OCI-LY7 (cell line): ENCODE measurements around the gene PDZD2. TPM values are rescaled to one million over a fixed set of nuclear protein-coding genes. Genes with fewer than 3 reads are reported as not detected.

ENCODE experiments used
- BruUV-seq: library from RNA; stranded (reverse); fragments of 400-500 nt; replicated peaks from 2 replicates; lab custom pipeline; 2021; lab: Mats Ljungman, UMichigan
- CTCF ChIA-PET: fragments of 300-600 bp; sonication (Branson Sonifier 250); formaldehyde crosslinking; loops from one replicate; lab custom pipeline; 2022; ENCODE audit warnings: antibody characterized with exemption; ENCODE audit not compliant: unreplicated experiment; lab: Charles Lee
- POLR2A ChIA-PET: fragments of 300-600 bp; sonication (Branson Sonifier 250); formaldehyde crosslinking; loops from one replicate; lab custom pipeline; 2022; ENCODE audit warnings: antibody characterized with exemption; lab: Charles Lee
- DNase-seq: peaks from one replicate; pipeline ENCODE4 v3.0.0-alpha.2; 2015; ENCODE audit warnings: low spot score
- H2AFZ ChIP-seq: fragments of 200-600 bp; sonication (generic), shearing (Covaris generic); 2 replicates; pipeline ENCODE4 v1.6.1; 2014; ENCODE audit warnings: mild to moderate bottlenecking, antibody characterized with exemption, low read length, moderate library complexity
- H3K27ac ChIP-seq: fragments of 200-600 bp; sonication (generic); 2 replicates; pipeline ENCODE4 v1.5.1; 2014; ENCODE audit warnings: mixed run types, low read depth, mild to moderate bottlenecking, moderate library complexity, low read length, inconsistent platforms; ENCODE audit not compliant: poor library complexity, severe bottlenecking
- H3K36me3 ChIP-seq: fragments of 200-600 bp; sonication (generic); 2 replicates; pipeline ENCODE4 v1.6.1; 2014; ENCODE audit warnings: mild to moderate bottlenecking, antibody characterized with exemption, low read length, moderate library complexity, mixed read lengths; ENCODE audit not compliant: insufficient read depth
- H3K4me1 ChIP-seq: fragments of 200-600 bp; sonication (generic); 2 replicates; pipeline ENCODE4 v1.5.1; 2014; ENCODE audit warnings: mild to moderate bottlenecking, low read length; ENCODE audit not compliant: insufficient read depth, poor library complexity, severe bottlenecking
- H3K4me2 ChIP-seq: fragments of 200-600 bp; sonication (generic); 2 replicates; pipeline ENCODE4 v1.6.1; 2014; ENCODE audit warnings: mild to moderate bottlenecking, low read length
- H3K4me3 ChIP-seq: fragments of 200-600 bp; sonication (generic); 2 replicates; pipeline ENCODE4 v1.5.1; 2014; ENCODE audit warnings: mild to moderate bottlenecking, low read depth, low read length; ENCODE audit not compliant: poor library complexity, severe bottlenecking
- H3K79me2 ChIP-seq: fragments of 200-600 bp; sonication (generic); 2 replicates; pipeline ENCODE4 v1.6.1; 2016; ENCODE audit warnings: low read depth, mild to moderate bottlenecking, low read length, moderate library complexity, mixed read lengths; ENCODE audit not compliant: insufficient read depth
- H3K9me2 ChIP-seq: fragments of 200-600 bp; sonication (generic); 2 replicates; pipeline ENCODE4 v1.6.1; 2016; ENCODE audit warnings: mild to moderate bottlenecking, low read length, mixed read lengths; ENCODE audit not compliant: insufficient read depth
- H3K9me3 ChIP-seq: fragments of 200-600 bp; sonication (generic); 2 replicates; pipeline ENCODE4 v1.6.1; 2014; ENCODE audit warnings: mild to moderate bottlenecking, mixed run types, low read length, mixed read lengths
- H4K20me1 ChIP-seq: fragments of 200-600 bp; sonication (generic); 2 replicates; pipeline ENCODE4 v1.6.1; 2014; ENCODE audit warnings: mild to moderate bottlenecking, antibody characterized with exemption, low read length, moderate library complexity, mixed read lengths; ENCODE audit not compliant: insufficient read depth
- EZH2phosphoT487 ChIP-seq: fragments of 200-600 bp; sonication (generic); IDR thresholded peaks from 2 replicates; pipeline ENCODE4 v1.6.1; 2018; ENCODE audit warnings: low read depth, borderline replicate concordance, mild to moderate bottlenecking, mixed run types, antibody characterized with exemption, low read length, moderate library complexity, mixed read lengths
- intact Hi-C: fragments of 100-400 bp; cut with micrococcal nuclease; formaldehyde crosslinking; loops from one replicate; pipeline ENCODE4 v1.10.0; 2022; ENCODE audit not compliant: unreplicated experiment
- total RNA-seq, 2 experiments: library from RNA; depleted of rRNA in 1 of 2; stranded (reverse); fragments of >200 nt in 1 of 2; shearing (Covaris generic) in 1 of 2; gene quantifications; 2 replicates each; pipeline ENCODE4 v1.2.3, GENCODE V29; 2014 to 2022
- TF ChIP-seq, protein P1 (sequence below): fragments of 200-600 bp; sonication (generic); conservative IDR thresholded peaks from 2 replicates; pipeline ENCODE4 v1.5.1; 2014; ENCODE audit warnings: mild to moderate bottlenecking, antibody characterized with exemption, low read length, moderate library complexity, mixed read lengths

PDZD2 gene
- total RNA-seq, 2 experiments from 2014 or later, result 8.6 to 10.6 TPM

- no peak for DNase-seq
- H3K27ac ChIP-seq, result no peak overlapping the region
- no peaks in the 10 kb centered on the region for H3K9me3 ChIP-seq
- H3K79me2 ChIP-seq, result no peaks in the 10 kb centered on the region
- H3K36me3 ChIP-seq, result no peaks in the 10 kb centered on the region
- no peaks in the 10 kb centered on the region for H3K4me1 ChIP-seq
- CTCF ChIA-PET, result no interaction called here
- H3K9me2 ChIP-seq, result no peaks in the 10 kb centered on the region
- TF ChIP-seq EZH2phosphoT487, result no peak
- TF ChIP-seq, protein P1, sequence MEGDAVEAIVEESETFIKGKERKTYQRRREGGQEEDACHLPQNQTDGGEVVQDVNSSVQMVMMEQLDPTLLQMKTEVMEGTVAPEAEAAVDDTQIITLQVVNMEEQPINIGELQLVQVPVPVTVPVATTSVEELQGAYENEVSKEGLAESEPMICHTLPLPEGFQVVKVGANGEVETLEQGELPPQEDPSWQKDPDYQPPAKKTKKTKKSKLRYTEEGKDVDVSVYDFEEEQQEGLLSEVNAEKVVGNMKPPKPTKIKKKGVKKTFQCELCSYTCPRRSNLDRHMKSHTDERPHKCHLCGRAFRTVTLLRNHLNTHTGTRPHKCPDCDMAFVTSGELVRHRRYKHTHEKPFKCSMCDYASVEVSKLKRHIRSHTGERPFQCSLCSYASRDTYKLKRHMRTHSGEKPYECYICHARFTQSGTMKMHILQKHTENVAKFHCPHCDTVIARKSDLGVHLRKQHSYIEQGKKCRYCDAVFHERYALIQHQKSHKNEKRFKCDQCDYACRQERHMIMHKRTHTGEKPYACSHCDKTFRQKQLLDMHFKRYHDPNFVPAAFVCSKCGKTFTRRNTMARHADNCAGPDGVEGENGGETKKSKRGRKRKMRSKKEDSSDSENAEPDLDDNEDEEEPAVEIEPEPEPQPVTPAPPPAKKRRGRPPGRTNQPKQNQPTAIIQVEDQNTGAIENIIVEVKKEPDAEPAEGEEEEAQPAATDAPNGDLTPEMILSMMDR, result peak; percentile 30; the same call in 1 of the 2 replicates
- no TSS peak for BruUV-seq
- no peak overlapping the region for H3K4me3 ChIP-seq
- POLR2A ChIA-PET, result no interaction called here
- H4K20me1 ChIP-seq, result no peaks in the 10 kb centered on the region
- H2AFZ ChIP-seq, result no peak overlapping the region; the same call in 1 of the 2 replicates
- intact Hi-C loops, result no loop called here
- no peak overlapping the region for H3K4me2 ChIP-seq
Observed at GRCh38 chr5:31844622-31845345, 205.9 kb downstream of the PDZD2 start.

- H3K4me2 ChIP-seq, result no peak overlapping the region
- H3K4me1 ChIP-seq, result no peaks in the 10 kb centered on the region
- H3K27ac ChIP-seq, result no peak overlapping the region
- H3K79me2 ChIP-seq, result no peaks in the 10 kb centered on the region
- CTCF ChIA-PET, result no interaction called here
- no peak for TF ChIP-seq EZH2phosphoT487
- TF ChIP-seq, protein P1, result no peak
- no peaks in the 10 kb centered on the region for H3K36me3 ChIP-seq
- H2AFZ ChIP-seq, result no peak overlapping the region; the same call in 1 of the 2 replicates
- H3K9me3 ChIP-seq, result no peaks in the 10 kb centered on the region
- no peak overlapping the region for H3K4me3 ChIP-seq
- no TSS peak for BruUV-seq
- DNase-seq, result no peak
- POLR2A ChIA-PET, result interaction anchor here (0.6 kb wide), 1 partner anchor 863 kb away, joined by 3 read pairs; no protein-coding TSS in a partner anchor
- no peaks in the 10 kb centered on the region for H4K20me1 ChIP-seq
- intact Hi-C loops, result no loop called here
- no peaks in the 10 kb centered on the region for H3K9me2 ChIP-seq
Observed at GRCh38 chr5:31845361-31845760, 206.4 kb downstream of the PDZD2 start.

DNA sequence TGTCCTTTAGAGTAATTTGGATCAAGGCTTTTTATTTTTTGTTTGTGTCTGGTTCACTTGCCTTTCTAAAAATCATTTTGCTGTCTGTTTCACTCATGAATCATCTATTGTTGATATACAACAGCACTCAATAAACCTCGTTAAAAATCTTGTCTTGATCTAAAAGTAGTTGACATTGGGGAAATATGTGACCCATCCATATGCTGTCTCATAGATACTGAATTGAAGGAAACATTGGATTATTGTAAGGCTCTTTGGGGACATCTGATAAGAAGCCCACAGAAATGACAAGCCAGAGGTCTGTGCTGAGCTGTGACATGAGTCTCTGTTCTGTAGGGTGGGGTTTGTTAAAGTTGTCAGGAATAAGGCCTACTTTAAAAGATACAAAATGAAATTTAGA, 208.0 kb downstream of the PDZD2 start:
- ChIA-PET POLR2A (no interaction called here), CTCF (no interaction called here)
- no peaks in the 10 kb centered on the region for H3K9me2 ChIP-seq
- H3K79me2 ChIP-seq, result no peaks in the 10 kb centered on the region
- H3K9me3 ChIP-seq, result no peaks in the 10 kb centered on the region
- H4K20me1 ChIP-seq, result no peaks in the 10 kb centered on the region
- intact Hi-C loops, result no loop called here
- no TSS peak for BruUV-seq
- H3K27ac ChIP-seq, result no peak overlapping the region
- no peak overlapping the region for H2AFZ ChIP-seq
- H3K4me1 ChIP-seq, result no peaks in the 10 kb centered on the region
- DNase-seq, result no peak
- H3K4me2 ChIP-seq, result no peak overlapping the region
- no peak overlapping the region for H3K4me3 ChIP-seq
- no peaks in the 10 kb centered on the region for H3K36me3 ChIP-seq
- TF ChIP-seq, protein P1, result no peak
- no peak for TF ChIP-seq EZH2phosphoT487
